Activated CD4-positive, CD25-positive, alpha-beta regulatory T cell treated with anti-CD3 and anti-CD28 coated beads, Interleukin-2, amount 50 U/mL, for 16 hours (primary cell): Measurements from ENCODE around the gene NACC2.

Experiments
- DNase-seq: peaks from one replicate; pipeline ENCODE4 v3.0.0-alpha.2; 2020; ENCODE audit warnings: low read depth, low spot score

The NACC2 gene

DNA sequence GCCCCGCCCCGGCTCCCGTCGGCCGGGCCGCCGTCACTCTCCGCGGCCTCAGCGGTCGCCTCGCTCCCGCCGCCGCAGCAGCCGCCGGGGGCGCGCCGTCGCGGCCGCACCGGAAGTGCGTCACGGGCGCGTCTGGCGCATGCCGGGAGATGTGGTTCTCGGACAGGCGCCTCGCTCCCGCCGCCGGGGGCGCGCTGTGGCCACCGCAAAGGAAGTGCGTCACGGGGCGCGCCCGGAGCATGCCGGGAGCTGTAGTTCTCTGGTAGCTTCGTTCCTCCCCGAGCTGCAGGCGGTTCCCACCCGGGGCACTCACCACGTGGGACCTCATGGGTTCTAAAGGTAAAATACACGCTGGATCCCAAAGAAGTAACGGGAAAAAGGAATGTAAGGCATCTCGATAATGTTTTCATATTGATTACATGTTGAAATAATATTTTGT lies 133.8 kb downstream of the NACC2 start, which contains the start of gene UBAC1:
UBAC1 (minus strand) TSS at position 97 of the 439 bp plus-strand sequence. CDS start 211 bp downstream, outside the sequence.
- peak; percentile 90 for DNase-seq

DNA sequence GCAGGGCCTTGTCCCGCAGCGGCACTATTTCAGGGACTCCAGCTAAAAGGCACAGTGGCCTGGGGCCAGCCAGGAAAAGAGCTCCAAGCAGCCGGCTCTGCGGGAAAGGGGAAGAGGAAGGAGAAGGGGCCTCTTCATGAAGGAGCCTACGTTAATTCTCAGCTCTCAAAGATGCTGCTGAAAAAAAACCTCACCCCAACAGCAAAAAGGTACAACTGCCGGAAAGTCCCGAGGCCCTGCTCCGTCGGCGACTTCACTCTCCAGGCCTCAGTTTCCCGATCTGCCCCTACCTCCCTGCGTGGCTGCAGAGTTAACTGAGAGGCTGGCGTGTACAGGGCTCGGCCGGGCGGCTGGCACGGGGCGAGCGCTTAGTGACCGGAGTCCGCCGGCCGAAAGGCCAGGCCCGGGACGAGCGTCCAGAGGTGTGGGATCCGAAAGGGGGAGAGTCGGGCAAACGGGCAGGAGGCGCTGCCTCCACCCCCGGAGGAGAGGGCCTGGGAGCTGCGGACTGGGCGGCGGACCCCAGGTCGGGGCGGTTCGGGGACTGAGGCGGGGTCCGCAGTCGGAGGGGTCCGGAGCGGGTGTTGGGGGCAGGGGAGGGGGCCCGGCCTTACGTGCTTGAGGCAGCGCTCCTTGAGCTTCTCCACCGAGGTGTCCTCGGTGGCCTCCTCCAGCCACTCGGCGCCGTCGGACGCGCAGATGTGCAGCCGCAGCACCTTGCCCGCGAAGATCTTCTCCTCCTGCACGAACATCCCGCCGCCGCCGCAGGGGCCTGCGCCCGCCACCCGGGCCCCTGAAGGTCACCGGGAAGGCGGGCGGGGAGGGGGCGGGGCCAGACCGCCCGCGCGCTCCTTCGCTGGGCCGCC lies 134.4 kb downstream of the NACC2 start:
- DNase-seq, result no peak

DNA sequence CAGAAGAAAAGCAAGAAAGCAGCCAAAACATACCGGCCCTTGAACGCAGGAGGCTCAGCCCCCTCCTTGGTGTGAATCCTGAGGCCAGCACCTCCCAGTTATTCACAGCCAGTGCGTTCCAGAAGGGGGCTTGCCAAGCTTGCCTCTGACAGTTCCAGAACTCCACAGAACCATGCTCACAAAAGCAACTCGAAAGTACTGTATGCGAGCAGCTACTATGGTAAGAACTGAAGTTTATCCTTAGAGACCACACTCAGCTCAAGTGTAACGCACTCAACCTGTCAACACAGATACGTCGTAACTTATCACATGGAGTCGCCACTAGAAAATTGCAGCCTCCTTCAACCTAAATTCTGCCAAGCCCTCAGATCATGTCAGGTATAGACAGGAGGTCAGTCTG lies 135.3 kb downstream of the NACC2 start:
- no peak for DNase-seq

DNA sequence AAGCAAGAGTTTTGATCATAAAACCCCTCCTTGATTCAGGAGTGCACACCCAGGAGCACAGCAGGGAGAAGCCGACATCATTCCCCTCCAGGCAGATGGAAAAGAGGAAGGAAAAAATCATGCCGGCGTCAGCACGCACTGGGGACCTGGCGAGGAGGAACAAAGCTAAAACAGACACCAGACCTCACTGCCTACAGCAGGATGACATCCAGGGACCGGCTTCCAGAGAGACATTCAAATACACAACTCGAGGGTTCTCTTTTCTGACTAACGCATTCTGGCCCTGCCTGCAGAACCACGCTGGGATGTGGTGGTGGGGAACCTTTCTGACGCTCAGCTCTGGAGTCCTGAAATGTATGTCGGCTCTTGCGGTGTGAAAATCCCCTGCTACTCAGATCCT lies 136.6 kb downstream of the NACC2 start:
- DNase-seq, result no peak

DNA sequence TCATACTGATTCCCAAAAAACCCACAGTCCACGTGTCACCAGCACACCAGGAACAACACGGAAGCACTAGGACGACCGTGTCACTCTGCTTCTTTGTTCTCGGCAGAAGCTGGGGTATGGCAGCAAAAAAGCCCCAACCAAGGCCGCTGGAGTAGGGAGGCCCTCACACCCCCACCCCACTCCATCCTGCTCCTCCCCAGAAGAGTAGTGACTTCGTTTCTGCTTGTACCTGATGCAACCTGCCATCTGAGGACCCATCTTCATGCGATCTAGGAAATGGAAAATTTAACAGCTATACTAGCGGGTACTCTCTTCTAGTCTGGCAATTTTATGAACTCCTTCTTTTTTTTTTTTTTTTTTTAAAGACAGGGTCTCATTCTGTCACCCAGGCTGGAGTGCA lies 137.7 kb downstream of the NACC2 start:
- DNase-seq, result no peak

DNA sequence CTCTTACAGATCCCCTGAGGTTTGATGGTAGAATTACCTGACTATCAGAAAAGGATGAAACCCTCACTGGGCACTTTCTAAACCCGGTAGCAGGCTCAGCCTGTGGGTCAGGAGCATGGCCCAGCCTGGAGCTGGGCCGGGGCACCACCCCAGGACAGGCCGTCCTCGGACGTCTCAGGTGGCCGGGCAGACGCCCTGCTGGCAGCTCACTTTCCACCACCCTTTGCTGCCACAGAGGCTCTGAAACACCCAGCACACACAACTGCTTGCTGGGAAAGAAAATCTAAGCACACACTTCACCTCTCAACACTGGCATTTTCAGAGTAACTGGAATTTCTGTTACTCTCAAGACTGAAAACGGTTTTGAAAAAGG lies 138.3 kb downstream of the NACC2 start:
- DNase-seq, result no peak
